ENCODE measurements around the gene ZSCAN1. TPM values are rescaled to one million over a fixed set of nuclear protein-coding genes. Genes with fewer than 3 reads are reported as not detected.

The ZSCAN1 gene
- total RNA-seq, 1 experiment from 2014 or later, result 1.2 TPM

- no peak for DNase-seq (ENCODE audit: low read depth)
These were observed 7.1 kb downstream of the ZSCAN1 start for GRCh38 chr19:58040751-58041525.

GRCh38 chr19:58042495-58043340 lies 8.9 kb downstream of the ZSCAN1 start:
- DNase-seq (ENCODE audit: low read depth), result no peak

GRCh38 chr19:58044391-58044790 lies 10.6 kb downstream of the ZSCAN1 start:
- DNase-seq (ENCODE audit: low read depth), result no peak

GRCh38 chr19:58044886-58045285 lies 11.1 kb downstream of the ZSCAN1 start:
- DNase-seq (ENCODE audit: low read depth), result no peak

- no peak for DNase-seq (ENCODE audit: low read depth)
These were observed 11.7 kb downstream of the ZSCAN1 start for GRCh38 chr19:58045411-58046050.

- DNase-seq (ENCODE audit: low read depth), result no peak
These were observed 13.0 kb downstream of the ZSCAN1 start for GRCh38 chr19:58046856-58047255.

GRCh38 chr19:58047672-58048071 lies 13.8 kb downstream of the ZSCAN1 start:
- no peak for DNase-seq (ENCODE audit: low read depth)

GRCh38 chr19:58052256-58052655 lies 18.4 kb downstream of the ZSCAN1 start:
- no peak for DNase-seq (ENCODE audit: low read depth)

GRCh38 chr19:58053480-58054156 lies 19.8 kb downstream of the ZSCAN1 start:
- DNase-seq (ENCODE audit: low read depth), result no peak

GRCh38 chr19:58054901-58055874 lies 21.4 kb downstream of the ZSCAN1 start:
- DNase-seq (ENCODE audit: low read depth), result peak; percentile 16

- no peak for DNase-seq (ENCODE audit: low read depth)
These were observed 22.4 kb downstream of the ZSCAN1 start for GRCh38 chr19:58056261-58056660.

GRCh38 chr19:58056861-58057260 lies 23.0 kb downstream of the ZSCAN1 start:
- no peak for DNase-seq (ENCODE audit: low read depth)

GRCh38 chr19:58058467-58058866 lies 24.6 kb downstream of the ZSCAN1 start:
- no peak for DNase-seq (ENCODE audit: low read depth)

GRCh38 chr19:58059003-58059670 lies 25.3 kb downstream of the ZSCAN1 start, which contains the start of gene ZNF135:
ZNF135 (plus strand) TSS chr19:58059282; CDS start chr19:58060003, 721 bp downstream.
- peak; percentile 84 for DNase-seq (ENCODE audit: low read depth)

GRCh38 chr19:58059671-58060078 lies 25.9 kb downstream of the ZSCAN1 start:
- no peak for DNase-seq (ENCODE audit: low read depth)

- no peak for DNase-seq (ENCODE audit: low read depth)
These were observed 26.4 kb downstream of the ZSCAN1 start for GRCh38 chr19:58060231-58060630.

GRCh38 chr19:58063712-58064111 lies 29.9 kb downstream of the ZSCAN1 start:
- DNase-seq (ENCODE audit: low read depth), result no peak

- no peak for DNase-seq (ENCODE audit: low read depth)
These were observed 33.6 kb downstream of the ZSCAN1 start for GRCh38 chr19:58067240-58067912.

- no peak for DNase-seq (ENCODE audit: low read depth)
These were observed 46.0 kb downstream of the ZSCAN1 start for GRCh38 chr19:58079792-58080191.

Data from M059J (cell line).